Measurements from ENCODE around the gene COX5B. TPM values are rescaled to one million over a fixed set of nuclear protein-coding genes. Genes with fewer than 3 reads are reported as not detected.

The COX5B gene
- total RNA-seq, 2 donors from 2014 or later, result 211 to 233 TPM

DNA sequence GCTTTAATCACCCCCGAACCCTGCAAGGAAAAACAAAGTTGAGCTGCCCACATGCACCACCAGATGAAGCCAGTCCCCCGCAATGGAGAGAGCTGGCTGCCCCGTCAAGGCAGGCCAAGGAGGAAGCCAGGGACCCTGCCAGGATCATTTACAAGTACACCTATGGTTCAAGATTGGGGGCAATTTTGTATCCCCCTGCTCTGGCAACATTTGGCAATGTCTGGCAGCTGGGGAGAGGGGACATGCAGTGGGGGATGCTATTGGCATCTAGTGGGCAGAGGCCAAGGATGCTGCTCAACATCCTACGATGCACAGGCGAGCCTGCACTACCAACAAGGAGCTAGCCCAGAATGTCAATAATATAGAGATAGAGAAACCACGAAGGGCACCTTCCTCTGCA lies 16.1 kb downstream of the COX5B start:
- peak overlapping the region; percentile 97 for H3K27ac Mint-ChIP-seq
- Histone ChIP-seq H3K27ac (ENCODE audit: low read depth, low read length) (no peak overlapping the region), H3K27me3 (ENCODE audit: control insufficient read depth, insufficient read depth, low read length, poor library complexity, severe bottlenecking) (no peaks in the 10 kb centered on the region), H3K9me3 (ENCODE audit: control insufficient read depth, low read length) (no peaks in the 10 kb centered on the region), H3K36me3 (ENCODE audit: control insufficient read depth, insufficient read depth, low read length) (peaks cover 18% of the 10 kb centered on the region), H3K9ac (ENCODE audit: extremely low read depth, low read length, poor library complexity, severe bottlenecking) (no peak overlapping the region), H3K4me3 (ENCODE audit: low read length) (peak overlapping the region; percentile 89), H3K4me1 (ENCODE audit: control insufficient read depth, insufficient read depth, low read length) (peaks cover 7% of the 10 kb centered on the region)
- no peak for DNase-seq
- H3K4me1 Mint-ChIP-seq, result peaks cover 17% of the 10 kb centered on the region
- peak overlapping the region; percentile 83 for H3K4me3 Mint-ChIP-seq
- TF ChIP-seq, protein P1, sequence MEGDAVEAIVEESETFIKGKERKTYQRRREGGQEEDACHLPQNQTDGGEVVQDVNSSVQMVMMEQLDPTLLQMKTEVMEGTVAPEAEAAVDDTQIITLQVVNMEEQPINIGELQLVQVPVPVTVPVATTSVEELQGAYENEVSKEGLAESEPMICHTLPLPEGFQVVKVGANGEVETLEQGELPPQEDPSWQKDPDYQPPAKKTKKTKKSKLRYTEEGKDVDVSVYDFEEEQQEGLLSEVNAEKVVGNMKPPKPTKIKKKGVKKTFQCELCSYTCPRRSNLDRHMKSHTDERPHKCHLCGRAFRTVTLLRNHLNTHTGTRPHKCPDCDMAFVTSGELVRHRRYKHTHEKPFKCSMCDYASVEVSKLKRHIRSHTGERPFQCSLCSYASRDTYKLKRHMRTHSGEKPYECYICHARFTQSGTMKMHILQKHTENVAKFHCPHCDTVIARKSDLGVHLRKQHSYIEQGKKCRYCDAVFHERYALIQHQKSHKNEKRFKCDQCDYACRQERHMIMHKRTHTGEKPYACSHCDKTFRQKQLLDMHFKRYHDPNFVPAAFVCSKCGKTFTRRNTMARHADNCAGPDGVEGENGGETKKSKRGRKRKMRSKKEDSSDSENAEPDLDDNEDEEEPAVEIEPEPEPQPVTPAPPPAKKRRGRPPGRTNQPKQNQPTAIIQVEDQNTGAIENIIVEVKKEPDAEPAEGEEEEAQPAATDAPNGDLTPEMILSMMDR (conservative IDR thresholded peaks at IDR 0.05), result no peak
- no peaks in the 10 kb centered on the region for H3K9me3 Mint-ChIP-seq
- 93 to 100% methylated on average over 3 to 6 of the region's 6 CpGs for WGBS, 2 experiments (ENCODE audit: insufficient coverage in 1 of 2, insufficient read length in 1 of 2)
- H3K36me3 Mint-ChIP-seq (ENCODE audit: low read depth), result peaks cover 30% of the 10 kb centered on the region
- H3K27me3 Mint-ChIP-seq (ENCODE audit: insufficient read depth), result no peaks in the 10 kb centered on the region

DNA sequence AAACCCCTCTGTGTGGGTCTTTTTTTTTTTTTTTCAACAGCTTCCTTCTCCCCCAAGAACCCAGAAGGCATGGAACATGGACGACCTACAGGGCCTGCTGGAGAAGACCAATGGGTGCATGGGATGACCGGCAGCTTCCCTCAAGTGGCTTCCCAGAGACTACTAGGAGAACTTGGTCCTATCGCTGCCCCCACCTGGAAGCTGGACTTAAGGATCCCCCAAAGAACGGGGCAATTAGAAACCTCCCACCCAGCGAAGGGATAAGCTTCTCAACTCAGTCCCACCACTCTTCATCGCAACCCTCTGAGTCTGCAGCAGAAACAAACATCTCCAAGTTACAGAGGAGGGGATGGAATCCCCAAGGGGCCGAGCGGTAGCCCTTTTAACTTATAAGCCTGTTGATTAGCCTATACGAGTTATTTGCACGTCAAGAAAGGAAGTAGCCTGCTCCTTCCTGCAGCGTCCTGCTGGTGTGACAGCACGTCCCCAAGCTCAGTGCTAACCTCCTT lies 16.6 kb downstream of the COX5B start:
- Mint-ChIP-seq H3K27me3 (ENCODE audit: insufficient read depth) (no peaks in the 10 kb centered on the region), H3K27ac (peak overlapping the region; percentile 97), H3K4me1 (peaks cover 17% of the 10 kb centered on the region), H3K4me3 (peak overlapping the region; percentile 83), H3K9me3 (no peaks in the 10 kb centered on the region), H3K36me3 (ENCODE audit: low read depth) (peaks cover 26% of the 10 kb centered on the region)
- Histone ChIP-seq H3K9me3 (ENCODE audit: control insufficient read depth, low read length) (no peaks in the 10 kb centered on the region), H3K9ac (ENCODE audit: extremely low read depth, low read length, poor library complexity, severe bottlenecking) (peak overlapping the region; percentile 90), H3K4me1 (ENCODE audit: control insufficient read depth, insufficient read depth, low read length) (peaks cover 7% of the 10 kb centered on the region), H3K4me3 (ENCODE audit: low read length) (peak overlapping the region; percentile 89), H3K27ac (ENCODE audit: low read depth, low read length) (no peak overlapping the region), H3K36me3 (ENCODE audit: control insufficient read depth, insufficient read depth, low read length) (peaks cover 14% of the 10 kb centered on the region), H3K27me3 (ENCODE audit: control insufficient read depth, insufficient read depth, low read length, poor library complexity, severe bottlenecking) (no peaks in the 10 kb centered on the region)
- TF ChIP-seq, protein P1 (conservative IDR thresholded peaks at IDR 0.05), result no peak
- WGBS, 2 experiments (ENCODE audit: insufficient coverage in 1 of 2, insufficient read length in 1 of 2), result 19 to 30% methylated on average over 5 to 12 of the region's 12 CpGs
- no peak for DNase-seq

DNA sequence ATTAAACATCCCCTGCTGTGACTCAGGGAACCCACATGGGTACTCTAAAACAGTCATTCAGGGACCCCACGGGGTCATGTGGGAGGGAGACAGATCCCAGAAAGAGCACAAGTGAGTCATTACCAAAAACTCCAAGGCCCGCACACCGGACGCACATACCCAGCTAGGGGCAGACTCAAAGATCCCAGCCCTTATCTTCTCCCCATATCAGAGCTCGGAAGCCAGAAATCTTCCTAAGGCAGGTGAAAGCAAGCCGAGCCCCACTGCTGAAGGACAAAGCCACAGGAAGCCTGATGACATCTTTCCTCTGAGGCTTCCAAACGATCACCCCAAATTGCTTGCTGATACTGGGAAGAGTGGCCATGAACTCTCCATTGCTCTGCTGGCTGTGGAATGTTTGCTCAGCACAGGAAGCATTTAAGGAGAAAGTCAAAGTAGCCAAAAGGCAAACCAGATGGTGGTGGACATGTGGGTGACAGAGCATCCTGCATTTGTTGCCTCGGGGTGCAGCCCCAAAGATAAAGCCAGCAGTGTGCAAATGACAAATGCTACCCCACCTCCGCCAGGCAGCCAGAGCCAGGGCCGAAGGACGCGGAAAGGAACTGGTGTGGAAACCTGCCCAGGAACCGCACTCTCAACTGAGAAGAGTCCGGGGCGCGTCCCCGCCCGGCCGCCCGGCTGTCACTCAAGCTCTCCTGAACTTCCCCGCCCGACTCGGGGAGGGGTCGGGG lies 17.2 kb downstream of the COX5B start:
- Mint-ChIP-seq H3K4me3 (peak overlapping the region; percentile 83), H3K9me3 (no peaks in the 10 kb centered on the region), H3K27me3 (ENCODE audit: insufficient read depth) (no peaks in the 10 kb centered on the region), H3K27ac (peak overlapping the region; percentile 97), H3K36me3 (ENCODE audit: low read depth) (peaks cover 23% of the 10 kb centered on the region), H3K4me1 (peaks cover 17% of the 10 kb centered on the region)
- peak overlapping the region; percentile 90 for H3K9ac ChIP-seq (ENCODE audit: extremely low read depth, low read length, poor library complexity, severe bottlenecking)
- no peaks in the 10 kb centered on the region for H3K9me3 ChIP-seq (ENCODE audit: control insufficient read depth, low read length)
- H3K27me3 ChIP-seq (ENCODE audit: control insufficient read depth, insufficient read depth, low read length, poor library complexity, severe bottlenecking), result no peaks in the 10 kb centered on the region
- peak overlapping the region; percentile 67 for H3K27ac ChIP-seq (ENCODE audit: low read depth, low read length)
- WGBS, 2 experiments (ENCODE audit: insufficient coverage in 1 of 2, insufficient read length in 1 of 2), result 1 to 4% methylated on average over 4 to 24 of the region's 24 CpGs
- H3K4me1 ChIP-seq (ENCODE audit: control insufficient read depth, insufficient read depth, low read length), result peaks cover 7% of the 10 kb centered on the region
- TF ChIP-seq, protein P1 (conservative IDR thresholded peaks at IDR 0.05), result no peak
- peak; percentile 90 for DNase-seq
- peak overlapping the region; percentile 89 for H3K4me3 ChIP-seq (ENCODE audit: low read length)
- peaks cover 13% of the 10 kb centered on the region for H3K36me3 ChIP-seq (ENCODE audit: control insufficient read depth, insufficient read depth, low read length)
